HG03354 (cell line): ENCODE measurements around the gene CC2D1A.
A peak's percentile ranks its signal among the peaks of the same experiment; 100 is the strongest.

Source experiments
- ATAC-seq: cut with Tn5 transposase; IDR thresholded peaks from one replicate; pipeline ENCODE4 v1.9.1; 2021; ENCODE audit warnings: mild to moderate bottlenecking; ENCODE audit not compliant: unreplicated experiment, poor library complexity, severe bottlenecking

The CC2D1A gene

GRCh38 chr19:13905634-13906520, at the start of gene CC2D1A, which contains the start of gene BRME1:
Gene CC2D1A (plus strand): TSS chr19:13906201. CDS start chr19:13906442, 241 bp downstream.
Gene BRME1 (minus strand): TSS chr19:13906117. CDS start chr19:13904892, 1,225 bp downstream.
- peak; percentile 94 for ATAC-seq

- no peak for ATAC-seq
Observed at GRCh38 chr19:13856497-13856896, 49.5 kb upstream of the CC2D1A start.

DNA sequence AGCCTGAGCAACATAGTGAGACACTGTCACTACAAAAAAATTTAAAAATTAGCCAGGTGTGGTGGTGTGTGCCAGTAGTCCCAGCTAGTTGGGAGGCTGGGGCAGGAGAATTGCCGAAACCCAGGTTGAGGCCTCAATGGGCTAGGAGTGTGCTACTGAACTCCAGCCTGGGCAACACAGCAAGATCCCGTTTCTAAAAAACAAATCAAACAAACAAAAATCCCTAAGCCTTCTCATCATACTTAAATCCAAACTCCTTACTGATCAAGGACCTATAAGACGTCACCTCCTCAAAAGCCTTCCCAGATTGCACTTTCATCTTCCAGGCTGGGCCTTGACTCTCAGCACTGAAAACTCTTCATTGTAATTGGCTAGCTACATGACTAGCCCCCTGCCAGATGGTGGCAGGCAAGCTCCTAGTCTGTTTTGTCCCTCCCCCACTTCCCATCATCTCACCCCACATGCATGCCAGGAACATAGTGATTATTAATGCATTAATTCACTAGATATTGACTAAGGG, 46.6 kb upstream of the CC2D1A start:
- no peak for ATAC-seq

GRCh38 chr19:13860679-13861391, 45.2 kb upstream of the CC2D1A start:
- no peak for ATAC-seq

DNA sequence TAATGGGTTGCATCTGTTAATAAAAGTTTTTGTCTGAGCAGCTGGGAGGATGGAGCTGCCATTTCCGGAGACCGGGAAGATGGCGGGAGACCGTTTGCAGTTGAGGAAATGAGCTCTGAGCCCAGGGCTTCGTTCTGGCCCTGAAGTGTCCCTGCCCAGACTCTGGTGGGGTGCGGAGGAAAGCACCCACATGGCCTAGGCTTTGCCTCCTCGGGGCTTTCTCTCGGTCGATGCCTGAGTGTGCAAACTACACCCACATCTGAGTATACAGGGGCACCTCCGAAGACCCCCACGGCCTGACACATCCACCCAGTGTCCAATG, 44.6 kb upstream of the CC2D1A start:
- no peak for ATAC-seq

DNA sequence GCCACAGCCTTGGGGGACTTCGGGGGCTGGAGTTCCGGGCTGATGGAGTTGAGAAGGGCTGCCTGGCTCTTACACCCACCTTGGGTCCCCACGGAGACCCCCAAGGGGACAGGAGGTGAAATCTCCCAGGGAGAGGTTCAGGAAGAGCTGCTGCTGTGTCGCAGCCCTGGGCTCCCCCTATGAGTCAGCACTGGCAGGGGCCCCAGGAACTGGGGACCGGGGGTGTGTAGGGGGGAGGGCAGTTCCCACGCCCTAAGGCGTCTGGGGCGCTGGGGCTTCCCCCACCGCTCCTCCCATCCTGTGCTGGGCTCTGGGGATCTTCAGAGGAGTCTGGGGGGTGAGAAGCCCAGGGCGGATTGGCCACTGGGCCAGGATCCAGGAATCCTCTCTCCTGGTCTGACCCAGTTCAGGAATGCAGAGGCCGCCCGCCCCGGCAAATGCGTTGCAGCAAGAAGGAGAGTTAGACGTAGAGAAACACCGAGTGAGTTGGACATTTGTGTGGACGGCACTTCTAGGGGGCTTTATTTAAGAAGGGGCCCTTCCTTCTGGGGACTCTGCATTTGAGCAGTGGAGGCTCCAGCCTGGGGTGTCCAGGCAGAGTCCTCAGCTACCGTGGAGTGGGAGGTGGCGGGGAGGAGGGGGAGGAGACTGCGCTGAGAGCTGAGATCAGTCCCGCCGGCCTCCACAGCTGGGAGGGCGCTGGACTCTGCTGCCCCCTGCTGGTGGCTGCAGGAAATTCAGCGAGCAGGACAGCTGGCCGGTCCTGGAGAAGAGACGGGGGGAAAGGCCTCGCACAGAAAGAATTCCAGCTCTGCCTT, 44.1 kb upstream of the CC2D1A start:
- ATAC-seq: peak; percentile 70

GRCh38 chr19:13864046-13864666, 41.8 kb upstream of the CC2D1A start:
- no peak for ATAC-seq

DNA sequence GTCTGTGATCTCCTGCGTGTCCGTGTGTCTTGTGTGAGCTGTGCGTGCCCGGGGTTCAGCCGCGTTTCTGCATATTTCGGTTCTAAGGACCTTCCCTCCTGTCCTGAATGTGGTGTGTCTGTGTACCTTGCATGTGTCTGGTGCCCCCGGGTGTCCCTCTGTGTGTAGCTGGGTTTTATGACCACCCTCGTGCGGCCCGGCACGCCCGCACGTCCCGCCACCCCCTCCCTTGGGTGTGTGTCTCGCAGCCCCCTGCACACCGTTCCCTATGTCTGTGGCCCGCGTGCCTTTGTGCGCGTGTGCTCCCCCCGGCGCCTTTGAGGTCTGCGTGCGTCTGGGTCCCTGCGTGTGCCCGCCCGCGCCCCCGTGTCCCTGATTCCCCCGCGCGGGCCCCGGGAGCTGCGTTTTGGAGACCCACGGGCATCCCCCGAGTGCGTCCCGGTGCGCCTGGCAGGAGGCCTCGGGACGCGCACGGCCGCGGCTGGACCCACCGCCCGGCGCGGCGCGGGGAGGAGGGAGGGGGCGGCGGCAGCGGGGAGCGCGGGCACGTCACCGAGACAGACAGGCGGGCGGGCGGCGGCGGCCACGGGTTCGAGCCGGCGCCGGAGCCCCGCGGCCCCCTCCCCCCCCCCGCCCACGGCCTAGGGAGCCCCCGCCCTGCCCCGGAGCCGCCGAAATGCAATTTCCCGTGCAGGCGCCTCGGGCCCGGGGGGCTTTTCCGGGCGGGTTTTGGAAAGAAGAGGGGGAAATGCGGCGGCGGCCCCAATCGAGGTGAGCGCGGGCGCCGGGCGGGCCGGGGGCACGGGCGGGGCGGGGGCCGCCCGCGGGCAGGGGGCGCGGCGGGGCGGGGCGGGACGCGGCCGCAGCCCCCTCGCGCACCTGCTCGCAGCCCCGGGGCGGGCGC, 41.1 kb upstream of the CC2D1A start:
- no peak for ATAC-seq

GRCh38 chr19:13865571-13866462, 40.2 kb upstream of the CC2D1A start:
- no peak for ATAC-seq

- ATAC-seq: no peak
Observed at GRCh38 chr19:13866463-13867046, 39.4 kb upstream of the CC2D1A start.

- ATAC-seq: no peak
Observed at GRCh38 chr19:13868663-13869062, 37.3 kb upstream of the CC2D1A start.

GRCh38 chr19:13869281-13869680, 36.7 kb upstream of the CC2D1A start:
- ATAC-seq: no peak

- ATAC-seq: no peak
Observed at GRCh38 chr19:13870873-13871272, 35.1 kb upstream of the CC2D1A start.

GRCh38 chr19:13872339-13872694, 33.7 kb upstream of the CC2D1A start:
- ATAC-seq: no peak

DNA sequence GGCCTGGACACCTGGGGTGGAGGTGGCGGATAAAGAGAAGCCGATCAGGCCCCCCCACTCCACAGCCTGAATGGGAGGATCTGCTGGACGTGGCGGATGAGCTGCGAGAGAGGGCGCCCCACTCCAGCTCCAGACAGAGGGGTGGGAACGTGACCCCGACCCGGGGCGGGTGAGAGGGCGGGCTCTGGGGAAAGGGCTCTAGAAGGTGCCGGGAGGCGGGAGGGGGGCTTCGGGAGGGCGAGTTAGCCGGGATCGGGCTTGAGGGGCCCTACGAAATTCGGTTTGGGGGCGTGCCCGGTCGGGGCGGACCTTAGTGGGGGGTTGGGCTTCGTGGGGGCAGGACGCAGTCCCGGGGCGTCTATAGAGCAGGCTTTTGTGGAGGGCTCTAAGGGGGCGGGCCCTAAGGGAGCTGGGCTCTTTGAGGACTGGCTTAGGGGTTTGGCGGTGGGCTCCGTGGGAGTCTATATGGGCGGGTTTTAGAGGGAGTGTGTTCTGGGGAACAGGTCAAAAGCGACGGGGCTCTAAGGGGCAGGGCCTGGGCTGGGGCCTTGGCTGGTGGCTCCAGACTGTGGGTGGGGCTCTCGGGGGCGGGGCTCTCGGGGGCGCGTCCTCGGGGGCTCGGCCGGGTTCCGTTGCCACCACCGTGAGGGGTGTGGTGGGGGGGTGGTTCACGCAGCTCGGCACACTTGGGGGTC, 33.2 kb upstream of the CC2D1A start:
- ATAC-seq: no peak

- ATAC-seq: no peak
Observed at GRCh38 chr19:13873834-13874515, 32.0 kb upstream of the CC2D1A start.
